DMS53 treated with DMSO at 0.1 percent for 48 hours (cell line): ENCODE data around the gene NPSR1.
A peak's percentile ranks its signal among the peaks of the same experiment; 100 is the strongest.

Experiments used
- DNase-seq: peaks from one replicate; lab custom pipeline; 2025; ENCODE audit not compliant: unreplicated experiment; lab: John Stamatoyannopoulos, UW

NPSR1 gene

DNA sequence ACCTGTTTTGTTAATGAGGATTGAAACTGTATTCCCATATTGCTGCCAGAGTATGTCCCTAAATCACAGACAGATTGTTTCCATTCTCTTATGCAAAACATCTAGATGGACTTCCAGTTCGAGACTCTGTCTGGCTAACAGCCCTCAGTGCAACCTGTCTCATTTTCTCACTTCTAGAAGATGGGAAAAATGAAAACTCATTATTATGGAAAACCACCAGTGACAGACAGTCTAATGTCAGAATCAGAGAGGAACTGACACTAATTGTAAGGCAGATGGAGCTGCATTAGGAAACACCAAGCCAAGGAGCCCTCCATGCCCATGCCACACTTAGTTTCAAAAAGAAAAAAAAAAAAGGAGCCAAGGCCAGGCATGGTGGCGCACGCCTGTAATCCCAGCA lies 61.6 kb downstream of the NPSR1 start:
- DNase-seq, result no peak

DNA sequence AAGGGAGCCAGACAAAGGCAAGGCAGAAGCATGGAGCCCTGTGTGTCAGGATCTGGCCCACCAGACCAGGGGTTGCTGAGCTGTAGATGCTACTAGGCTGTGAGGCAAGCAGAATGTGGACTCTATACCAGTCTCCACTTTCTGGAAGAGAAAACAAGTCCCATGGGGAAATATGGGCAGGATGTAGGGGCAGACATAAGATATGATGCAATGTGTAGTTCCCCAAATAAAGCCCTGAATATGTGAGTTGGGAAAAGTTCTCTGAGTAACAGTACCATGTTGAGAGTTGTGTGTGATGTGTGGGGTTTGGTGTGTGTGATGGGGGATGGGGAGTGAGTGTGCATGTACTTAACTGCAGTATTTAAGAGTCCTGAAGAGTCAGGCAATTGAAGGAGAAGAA lies 62.3 kb downstream of the NPSR1 start:
- DNase-seq, result no peak

DNA sequence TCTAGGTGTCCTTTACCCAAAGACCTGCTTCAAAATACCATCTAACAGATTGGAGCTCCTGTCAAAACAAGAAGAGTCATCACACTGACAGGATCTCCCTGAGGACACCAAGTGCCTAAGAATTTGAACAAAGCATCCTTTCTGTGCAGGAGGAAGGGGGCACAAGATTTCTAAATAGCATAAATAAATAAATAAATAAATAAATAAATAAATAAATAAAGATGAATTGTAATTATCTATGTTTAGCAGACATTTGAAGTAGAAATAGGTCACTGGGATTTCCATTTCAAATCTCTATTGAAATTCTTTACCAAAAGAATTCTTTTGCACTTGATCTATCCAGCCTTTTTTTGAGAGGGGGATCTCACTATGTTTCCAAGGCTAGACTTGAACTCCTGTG lies 65.3 kb downstream of the NPSR1 start:
- no peak for DNase-seq

DNA sequence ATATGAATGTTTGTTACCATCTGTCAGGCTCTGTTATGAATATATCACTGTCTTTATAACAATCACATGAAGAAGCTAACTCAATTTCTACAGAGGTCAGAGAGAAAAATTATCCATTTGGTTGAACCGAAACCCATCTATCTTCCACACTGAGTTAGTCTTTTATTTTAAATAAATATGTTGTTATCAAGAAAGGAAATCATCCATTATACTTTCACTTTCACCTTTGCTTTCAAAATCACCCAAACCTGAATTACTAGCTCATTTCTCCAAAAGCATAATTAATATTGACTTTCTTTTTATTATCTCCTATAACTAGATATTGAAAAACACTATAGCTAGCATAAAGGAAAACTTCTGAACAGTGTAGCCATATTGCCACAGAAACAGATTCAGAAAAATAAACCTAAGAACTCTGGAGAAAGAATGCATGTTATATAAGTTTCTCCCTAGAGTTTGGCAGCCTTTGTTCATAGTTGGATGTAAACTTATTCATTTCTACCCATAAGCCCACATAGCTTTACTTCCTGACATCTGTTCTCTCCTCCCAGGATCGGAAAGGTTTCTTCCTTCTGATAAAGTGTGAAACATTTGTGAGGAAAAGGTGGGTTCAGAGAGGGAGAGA lies 66.0 kb downstream of the NPSR1 start:
- no peak for DNase-seq

DNA sequence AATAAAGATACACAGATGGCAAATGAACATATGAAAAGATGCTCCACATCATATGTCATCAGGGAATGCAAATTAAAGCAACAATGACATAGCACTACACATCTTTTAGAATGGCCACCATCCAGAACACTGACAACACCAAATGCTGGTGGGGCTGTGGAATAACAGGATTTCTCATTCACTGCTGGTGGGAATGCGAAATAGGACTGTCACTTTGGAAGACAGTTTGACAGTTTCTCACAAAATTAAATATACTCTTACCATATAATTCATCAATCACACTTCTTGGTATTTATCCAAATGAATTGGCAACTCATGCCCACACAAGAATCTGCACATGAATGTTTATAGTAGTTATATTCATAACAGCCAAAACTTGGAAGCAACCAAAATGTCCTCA lies 68.2 kb downstream of the NPSR1 start:
- no peak for DNase-seq

DNA sequence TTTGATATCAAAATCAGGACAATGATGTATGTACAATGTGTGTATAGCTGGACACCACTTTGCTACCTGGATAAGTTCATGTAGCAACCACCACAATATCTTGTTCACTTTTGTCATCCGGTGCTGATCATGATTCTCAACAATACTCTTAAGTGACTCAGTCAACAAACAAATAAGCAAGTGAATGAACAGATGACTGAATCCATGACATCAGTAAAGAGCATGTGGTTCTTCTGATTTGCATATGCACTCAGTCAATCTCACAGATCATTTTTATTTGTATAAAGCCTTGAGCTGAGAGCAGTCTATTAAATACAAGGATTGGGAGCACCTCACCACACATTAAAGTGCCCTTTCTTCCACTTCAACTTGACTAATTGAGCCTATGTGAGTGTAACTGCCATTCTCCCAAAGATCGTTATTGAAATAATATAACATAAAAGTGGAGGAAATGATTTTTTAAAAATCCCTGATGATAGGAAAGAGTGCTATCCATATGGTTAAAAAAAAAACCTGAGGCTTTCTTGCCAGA lies 69.5 kb downstream of the NPSR1 start:
- peak; percentile 96 for DNase-seq

DNA sequence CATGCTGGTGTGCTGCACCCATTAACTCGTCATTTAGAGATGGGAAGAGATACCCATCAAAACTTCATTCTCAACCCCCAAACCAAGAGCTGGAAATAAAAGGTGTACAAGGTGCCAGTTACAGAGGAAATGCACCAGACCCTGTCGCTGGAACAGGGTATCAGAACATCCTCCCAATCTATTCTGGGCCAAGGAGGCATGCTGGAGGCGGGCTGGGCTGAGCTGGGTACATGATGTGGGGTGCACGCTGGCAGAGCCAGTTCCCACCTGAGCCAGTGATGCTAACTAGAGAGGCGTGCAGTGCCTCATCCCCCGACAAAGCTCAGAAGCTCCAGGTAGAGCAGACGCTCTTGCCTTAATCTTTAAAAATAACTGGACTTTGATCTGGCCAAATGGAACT lies 70.1 kb downstream of the NPSR1 start:
- DNase-seq, result no peak

DNA sequence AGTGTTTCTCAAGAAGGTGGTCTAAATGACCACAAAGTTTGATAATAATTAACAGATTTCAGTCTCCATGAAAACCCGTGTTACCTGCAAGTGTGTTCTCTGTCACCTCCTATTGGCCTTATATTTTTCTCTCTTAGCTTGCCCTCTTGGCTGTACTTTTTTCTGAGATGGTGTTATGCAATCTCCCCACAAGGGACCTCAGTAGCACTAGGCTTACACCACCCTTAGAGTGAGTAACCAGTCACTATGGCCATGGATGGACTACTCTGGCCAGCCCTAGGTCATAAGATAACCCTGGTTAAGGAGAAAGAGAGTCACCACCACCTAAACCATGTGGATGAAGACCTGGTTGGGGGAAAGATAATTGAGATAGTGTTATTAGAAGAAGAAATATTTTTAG lies 76.8 kb downstream of the NPSR1 start:
- no peak for DNase-seq

DNA sequence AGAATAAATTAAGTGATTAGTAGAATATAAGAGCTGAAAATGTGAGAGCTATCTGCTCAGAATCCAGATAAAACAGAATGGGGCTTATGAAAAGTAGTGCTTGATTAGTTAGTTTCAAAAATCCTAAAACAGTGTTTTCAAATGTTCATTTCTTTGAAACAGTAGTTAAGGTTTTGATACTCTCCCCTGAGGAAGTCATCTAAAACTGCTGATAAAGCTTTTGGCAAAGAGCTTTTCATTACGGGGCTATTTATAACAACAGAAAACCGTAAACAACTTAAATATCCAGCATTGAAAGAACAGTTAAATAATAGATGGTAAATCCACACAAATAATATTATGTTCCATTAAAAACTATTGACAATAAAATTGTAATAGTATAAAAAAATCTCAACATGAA lies 77.5 kb downstream of the NPSR1 start:
- DNase-seq, result no peak

DNA sequence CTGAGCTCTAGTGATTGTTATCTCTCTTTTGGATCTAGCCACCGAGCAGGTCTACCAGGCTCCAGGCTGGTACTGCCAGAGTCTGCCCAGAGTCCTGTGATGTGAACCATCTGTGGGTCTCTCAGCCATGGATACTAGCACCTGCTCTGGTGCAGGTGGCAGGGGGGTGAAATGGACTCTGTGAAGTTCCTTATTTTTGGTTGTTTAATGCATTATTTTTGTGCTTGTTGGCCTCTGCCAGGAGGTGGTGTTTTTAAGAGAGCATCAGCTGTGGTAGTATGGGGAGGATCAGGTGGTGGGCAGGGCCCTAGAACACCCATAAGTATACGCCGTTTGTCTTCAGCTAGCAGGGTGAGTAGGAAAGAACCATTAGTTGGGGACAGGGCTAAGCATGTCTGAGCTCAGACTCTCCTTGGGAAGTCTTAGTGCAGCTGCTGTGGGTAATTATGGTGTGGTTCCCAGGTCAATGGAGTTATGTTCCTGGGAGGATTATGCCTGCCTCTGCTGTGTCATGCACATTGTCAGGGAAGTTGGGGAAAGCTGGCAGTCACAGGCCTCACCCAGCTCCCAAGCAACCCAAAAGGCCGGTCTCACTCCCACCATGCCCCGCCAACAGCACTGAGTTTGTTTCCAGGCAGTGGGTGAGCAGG lies 81.8 kb downstream of the NPSR1 start:
- DNase-seq, result no peak

DNA sequence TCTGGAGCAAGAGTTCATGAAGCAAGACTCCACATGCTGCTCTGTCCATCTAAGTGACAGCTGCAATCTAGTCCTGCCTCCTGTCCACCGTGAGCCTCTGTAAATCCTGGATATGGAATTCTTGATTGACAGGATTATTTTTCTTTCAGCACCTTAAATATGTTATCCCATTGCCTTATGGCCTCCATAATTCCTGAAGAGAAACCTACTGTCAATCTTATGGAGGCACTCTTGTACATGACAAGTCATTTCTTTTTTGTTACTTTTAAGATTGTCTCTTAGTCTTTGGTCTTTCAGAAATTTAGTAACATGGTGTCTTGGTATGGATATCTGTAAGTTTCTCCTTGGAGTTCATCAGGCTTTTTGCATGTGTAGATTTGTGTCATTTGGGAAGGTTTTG lies 82.8 kb downstream of the NPSR1 start:
- DNase-seq, result no peak

DNA sequence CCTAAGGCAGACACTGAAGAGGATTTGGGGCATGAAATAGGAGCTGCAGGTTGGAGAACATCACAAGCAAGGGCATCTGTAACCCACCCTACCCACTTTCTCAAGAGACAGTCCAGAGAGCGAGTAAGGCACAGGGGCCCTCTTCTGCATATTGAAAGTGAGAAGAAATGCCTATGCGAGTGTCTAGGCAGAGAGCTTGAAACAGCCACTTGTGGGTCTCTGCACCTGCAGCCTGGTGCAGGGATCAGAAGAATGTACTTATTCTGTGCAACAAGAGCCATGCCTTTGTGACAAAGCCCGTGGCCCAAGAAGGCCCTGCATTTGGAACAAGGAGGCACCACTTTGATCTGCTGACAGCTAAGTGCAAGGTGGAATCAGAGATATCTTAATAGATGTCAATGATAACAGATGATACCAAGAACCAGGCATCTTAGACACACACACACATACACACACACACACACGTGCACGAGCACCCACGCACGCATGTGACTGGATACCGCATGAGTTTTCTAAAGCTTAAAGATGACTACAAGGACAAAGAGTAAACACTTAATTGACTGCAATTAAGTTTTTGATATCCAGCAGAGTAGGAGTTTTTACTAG lies 89.3 kb downstream of the NPSR1 start:
- DNase-seq, result peak; percentile 42

DNA sequence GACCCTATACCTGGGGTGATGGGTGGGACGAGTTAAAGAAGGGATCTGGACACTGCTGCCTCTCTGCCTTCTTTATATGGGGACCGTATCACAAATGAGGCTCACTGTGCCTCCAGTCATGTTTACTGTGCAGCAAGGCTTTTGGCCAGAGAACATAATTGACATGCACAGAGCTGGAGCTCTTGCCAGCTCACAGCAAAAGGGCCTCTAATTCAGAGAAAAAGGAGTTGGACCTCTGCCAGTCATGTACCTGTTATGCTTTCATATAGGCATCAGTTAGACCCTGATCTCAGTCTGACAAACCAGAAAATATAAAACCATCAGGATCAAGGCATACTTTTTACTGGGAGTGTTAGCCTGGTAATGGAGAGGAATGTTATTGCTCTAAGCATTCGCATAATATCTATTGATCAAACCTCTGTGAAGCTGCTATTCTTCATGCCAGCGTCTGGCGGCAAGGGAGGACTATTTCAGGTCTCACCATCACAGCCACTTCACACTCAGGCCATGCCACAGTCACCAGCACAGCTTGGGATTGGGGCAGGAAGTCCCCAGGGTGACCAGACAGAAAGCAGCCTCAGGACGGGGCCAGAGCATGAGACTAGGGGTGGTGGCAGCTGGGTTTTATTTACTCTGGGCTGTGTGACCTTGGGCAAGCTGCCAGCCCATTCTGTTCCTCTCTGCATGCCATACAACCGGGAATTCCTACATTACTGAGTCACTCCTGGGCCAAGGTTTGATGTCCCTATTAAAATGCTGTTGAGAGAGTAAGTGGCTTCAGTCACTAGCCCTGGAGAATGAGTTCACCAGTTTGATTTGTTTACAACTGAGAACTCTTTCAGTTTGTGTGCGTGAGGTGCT lies 90.1 kb downstream of the NPSR1 start:
- peak; percentile 99 for DNase-seq

DNA sequence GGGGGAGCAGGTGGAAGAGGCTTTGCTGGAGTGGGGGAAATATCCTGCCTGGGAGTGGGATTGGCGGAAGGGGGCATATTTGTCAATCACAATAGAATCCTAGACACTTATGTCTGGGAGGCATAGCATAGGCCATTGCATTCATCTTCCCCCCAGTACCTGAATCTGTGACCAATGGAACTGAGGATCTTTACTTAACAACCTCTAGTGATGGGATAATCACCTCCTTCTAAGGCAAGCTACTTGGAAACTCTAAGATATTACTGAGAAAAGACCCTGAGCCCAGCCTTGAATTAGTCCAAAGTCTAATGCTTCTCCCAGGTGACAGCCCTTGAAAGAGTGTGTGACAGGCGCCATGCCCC lies 90.7 kb downstream of the NPSR1 start:
- no peak for DNase-seq

DNA sequence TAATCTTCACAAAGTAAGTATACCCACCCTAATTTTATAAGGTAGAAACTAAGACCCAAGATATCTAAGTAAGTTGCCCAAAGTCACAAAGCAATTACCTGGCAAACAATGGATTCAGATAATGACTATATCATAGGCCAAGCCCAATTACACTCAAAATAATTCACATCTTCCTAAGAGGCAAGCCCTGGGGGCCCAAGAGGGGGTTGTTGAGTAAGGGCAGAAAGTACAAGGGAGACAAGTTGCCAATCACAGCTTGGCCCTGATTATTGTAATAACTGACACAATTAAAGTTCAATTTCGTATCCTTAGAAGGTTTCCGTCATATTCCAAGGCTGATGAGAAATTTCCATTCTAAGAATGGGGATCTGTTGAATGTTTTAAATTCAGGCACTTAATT lies 91.4 kb downstream of the NPSR1 start:
- no peak for DNase-seq

DNA sequence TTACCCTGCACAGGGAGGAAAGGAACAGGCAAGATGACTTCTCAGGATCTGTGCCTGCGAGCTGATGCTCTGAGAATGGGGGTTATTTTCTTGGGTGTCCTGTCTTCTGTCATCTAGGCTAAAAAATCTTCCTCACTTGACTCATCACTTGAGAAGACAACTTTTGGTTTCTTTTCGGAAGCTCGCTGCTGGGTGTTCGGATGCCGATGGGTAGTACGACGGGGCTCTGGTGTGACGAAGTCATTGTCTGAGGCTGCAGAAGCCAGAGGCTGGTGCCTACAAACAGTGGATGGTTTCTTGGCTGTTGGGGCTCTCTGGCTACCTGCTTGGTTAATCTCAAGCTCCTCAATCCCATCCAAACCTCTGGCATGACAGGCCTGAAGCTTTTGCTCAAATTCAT lies 92.2 kb downstream of the NPSR1 start:
- DNase-seq, result no peak

DNA sequence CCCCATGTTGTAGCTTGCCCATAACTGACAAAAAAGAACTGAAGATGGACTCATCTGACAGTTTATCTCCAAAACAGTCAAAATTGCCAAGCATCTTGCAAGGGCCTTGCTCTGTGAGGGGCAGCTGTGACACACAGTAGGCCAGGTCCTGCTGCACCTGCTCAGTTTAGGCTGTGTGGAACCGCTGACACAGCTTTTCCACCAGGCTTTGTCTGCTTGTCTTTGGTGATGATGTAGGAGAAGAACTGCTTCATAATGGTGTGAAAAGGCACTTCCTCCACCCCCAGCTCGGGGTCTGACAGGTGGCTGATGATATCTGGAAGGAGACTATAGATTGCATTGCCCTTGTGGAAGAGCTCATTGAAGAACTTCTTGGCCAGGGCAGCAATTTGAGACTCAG lies 92.6 kb downstream of the NPSR1 start:
- no peak for DNase-seq

DNA sequence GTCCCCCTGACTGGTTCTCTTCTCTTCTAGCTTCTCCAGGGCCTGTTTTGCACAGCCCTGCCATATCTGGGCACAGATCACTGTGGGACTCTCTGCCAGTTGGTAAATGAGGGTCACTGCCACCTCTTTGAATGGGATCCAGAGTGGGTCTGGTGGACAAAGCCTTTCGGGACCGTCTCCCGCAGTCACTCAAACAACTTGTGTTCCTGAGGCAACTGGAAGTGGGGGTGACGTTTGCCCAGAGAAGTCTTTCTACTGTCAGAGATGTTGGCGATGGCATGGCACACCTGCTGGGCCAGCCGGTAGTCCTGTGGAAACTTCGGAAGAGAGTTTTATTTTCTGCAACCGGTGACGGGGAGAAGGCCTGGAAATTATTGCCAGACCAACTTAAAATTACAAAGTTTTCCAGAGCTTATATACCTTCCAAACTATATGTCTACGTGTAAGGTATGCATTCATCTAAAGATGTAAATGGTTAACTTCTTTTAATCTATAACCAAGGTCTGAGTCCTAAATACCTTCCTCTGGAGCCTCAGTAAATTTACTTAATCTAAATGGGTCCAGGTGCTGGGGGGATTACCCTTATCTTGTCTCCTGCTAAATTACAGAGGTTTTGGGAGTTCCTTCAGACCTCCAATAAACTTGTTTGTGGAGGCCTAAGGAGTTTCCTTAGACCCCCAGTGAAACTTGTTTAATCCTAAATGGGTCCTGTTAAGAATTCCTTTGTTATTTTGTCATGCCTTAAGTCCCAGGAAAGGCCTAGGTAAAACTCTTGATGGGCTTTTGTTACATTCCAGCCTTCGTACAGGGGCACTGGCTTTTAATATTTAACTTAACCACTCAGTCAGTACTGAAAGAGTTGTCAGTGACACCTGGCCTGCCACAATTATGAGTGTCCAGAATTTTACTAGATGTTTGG lies 94.0 kb downstream of the NPSR1 start:
- no peak for DNase-seq

DNA sequence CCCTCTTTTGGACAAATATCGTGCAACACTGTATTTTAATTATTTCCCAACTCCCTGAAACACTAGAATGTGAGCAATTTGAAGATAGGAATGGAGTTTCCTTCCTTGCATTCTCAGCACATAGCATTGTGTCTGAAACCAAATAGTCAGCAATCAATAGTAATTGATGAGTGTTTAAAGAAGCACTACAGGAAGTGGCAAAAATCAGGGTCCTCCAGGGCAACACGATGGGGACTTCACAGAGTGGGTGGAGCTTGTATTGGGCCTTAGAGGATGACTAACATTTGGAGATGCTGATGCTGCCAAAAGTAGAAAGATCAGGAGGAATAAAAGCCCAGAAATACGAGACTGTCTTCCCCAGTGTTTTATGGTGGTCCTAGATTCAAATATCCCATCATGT lies 94.9 kb downstream of the NPSR1 start:
- DNase-seq, result no peak

DNA sequence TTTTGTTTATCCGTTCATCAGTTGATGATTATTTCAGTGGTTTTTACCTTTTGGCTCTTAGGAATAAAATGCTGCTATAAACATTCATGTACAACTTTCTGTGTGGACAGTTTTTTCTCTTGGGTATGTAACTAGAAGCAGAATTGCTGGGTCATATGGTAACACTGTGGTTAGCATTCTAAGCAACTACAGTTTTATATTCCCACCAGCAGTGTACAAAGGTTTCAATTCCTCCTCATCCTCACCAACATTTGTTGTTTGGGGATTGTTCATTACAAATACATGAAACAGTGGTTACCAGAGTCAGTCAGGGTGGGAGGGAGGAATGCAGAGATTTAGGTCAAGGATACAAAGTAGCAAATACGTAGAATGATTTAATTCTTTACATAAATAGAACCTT lies 97.0 kb downstream of the NPSR1 start:
- no peak for DNase-seq

DNA sequence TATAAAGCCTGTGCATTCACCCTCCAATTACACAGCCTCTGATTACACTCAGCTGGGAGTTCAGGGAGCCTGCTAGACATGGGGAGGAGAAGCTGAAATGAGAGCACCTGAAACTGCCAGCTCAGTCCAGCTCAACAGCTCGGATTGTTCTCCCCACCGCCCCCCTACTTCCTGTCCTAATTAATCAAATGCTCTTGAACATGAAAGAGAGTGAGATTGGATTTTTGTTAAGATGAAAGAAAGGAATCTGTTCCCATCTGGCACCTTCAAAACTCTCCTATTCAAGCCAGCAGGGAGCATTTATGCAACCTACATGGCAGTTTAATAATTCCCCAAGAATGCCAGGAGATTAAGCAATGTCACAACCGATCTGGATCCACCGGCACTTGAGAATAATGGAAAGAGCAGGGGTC lies 98.0 kb downstream of the NPSR1 start:
- DNase-seq, result peak; percentile 29
